GM18520 (cell line): ENCODE data around the gene SBK2.

ENCODE experiments used
- ATAC-seq: cut with Tn5 transposase; IDR thresholded peaks from one replicate; pipeline ENCODE4 v1.9.1; 2021; ENCODE audit not compliant: unreplicated experiment

SBK2 gene

GRCh38 chr19:55554741-55555152 lies 17.8 kb upstream of the SBK2 start:
- no peak for ATAC-seq

- no peak for ATAC-seq
Measured at GRCh38 chr19:55554302-55554701, 17.4 kb upstream of the SBK2 start.

DNA sequence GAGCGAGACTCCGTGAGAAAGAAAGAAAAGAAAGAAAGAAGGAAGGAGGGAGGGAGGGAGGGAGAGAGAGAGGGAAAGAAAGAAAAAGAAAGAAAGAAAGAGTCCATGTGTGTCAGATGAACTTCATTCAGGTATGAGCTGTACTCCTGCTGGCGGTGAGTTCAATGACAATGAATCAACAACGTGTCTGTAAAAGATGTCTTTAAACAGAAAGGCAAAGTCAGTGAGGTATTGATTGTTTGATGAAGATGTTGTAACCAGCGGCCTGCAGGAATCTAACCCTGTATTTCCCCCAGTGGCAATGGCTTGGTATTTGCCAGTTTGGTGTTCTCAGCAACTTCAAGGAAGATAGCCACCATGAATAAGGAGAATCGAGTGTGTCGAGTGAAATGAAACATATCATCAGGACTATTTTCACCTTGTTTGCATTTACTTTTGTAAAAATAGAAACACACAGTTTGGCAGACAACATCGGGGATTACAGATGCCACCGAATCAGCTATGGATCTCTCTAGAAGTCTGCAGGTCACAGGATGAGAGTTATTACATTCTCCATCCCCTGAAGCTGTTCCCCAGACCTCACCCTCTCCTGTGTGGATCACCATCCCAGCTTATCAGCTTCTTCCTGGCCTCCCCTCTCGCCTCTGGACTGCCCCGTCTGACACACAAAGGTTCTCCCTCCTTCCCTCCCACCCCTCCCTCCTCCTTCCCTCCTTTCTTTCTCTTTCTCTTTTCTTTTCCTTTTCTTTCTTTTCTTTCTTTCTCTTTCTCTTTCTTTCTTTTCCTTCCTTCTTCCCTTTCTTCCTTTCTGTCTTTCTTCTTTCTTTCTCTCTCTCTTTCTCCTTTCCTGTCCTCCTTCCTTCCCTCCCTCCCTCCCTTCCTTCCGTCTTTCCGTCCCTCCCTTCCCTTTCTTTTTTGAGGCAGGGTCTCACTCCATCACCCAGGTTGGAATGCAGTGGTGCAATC lies 16.6 kb upstream of the SBK2 start:
- no peak for ATAC-seq

GRCh38 chr19:55552620-55553019 lies 15.7 kb upstream of the SBK2 start:
- ATAC-seq: no peak

DNA sequence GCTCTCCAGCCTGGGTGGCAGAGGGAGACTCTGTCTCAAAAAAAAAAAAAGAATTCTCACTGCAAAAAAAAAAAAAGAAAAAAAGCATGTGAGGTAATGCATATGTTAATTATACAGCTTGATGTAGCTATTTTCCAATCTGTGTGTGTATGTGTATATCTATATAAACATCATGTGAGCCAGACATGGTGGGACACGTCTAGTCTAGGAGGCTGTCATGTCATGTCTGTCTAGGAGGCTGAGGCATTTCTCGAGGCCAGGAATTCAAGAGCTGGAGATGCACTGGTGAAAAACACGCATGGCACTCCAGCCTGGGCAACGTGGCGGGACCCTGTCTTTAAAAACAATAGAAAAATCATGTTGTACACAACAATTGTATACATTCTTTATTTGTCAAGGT lies 15.3 kb upstream of the SBK2 start:
- ATAC-seq: no peak

DNA sequence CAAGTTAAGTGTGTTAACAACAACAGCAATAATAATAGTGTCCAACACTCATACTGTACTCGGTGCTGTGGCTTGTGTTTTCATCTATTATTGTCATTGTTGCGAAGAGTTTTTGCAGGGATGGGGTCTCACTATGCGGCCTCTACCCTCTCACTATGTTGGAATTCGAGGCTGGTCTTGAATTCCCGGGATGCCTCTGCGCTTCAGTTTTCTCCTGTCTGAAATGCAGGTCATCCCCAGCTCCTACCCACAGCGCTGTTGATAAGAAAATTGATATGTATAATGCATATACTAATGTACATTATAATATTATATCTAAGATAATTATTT lies 13.4 kb upstream of the SBK2 start:
- no peak for ATAC-seq

DNA sequence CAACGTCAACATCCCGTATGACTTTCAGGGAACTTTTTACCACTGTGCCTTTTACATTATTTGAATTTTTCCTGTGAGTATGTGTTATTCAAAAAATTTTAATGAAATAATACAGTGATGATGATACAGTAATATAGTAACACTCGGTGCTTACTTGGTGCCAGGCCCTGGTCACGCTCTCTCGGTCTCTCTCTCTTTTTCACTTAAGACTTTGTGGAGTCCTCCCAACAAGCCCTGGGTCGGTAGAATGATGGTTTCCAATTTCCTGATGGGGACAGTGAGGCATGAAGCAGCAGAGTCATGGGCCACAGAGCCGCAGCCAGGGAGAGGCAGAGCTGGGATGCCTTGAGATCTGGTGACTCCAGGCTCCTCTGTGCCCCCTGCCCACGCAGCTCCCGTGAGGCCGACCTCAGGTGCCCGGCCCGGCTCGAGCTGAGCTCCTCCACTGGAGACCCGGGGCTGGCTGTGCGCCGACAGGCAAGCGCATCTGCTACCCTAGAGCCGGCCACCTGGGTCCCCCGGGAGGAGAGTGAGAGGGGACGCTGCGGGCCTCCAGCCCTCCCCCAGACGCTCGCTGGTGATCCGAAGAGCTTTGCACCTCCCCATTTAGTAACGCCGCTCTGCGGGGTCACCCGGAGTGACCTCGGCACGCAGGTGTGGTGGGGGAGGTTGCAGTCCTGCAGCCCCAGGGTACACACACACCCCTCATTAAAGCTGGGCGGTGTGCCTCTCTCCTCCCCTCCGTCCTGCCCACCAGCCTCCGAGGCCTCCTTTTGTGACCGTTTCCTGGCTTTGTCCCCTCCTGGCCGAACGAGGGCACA lies 12.8 kb upstream of the SBK2 start:
- ATAC-seq: no peak

- no peak for ATAC-seq
Measured at GRCh38 chr19:55546822-55547614, 10.1 kb upstream of the SBK2 start.

DNA sequence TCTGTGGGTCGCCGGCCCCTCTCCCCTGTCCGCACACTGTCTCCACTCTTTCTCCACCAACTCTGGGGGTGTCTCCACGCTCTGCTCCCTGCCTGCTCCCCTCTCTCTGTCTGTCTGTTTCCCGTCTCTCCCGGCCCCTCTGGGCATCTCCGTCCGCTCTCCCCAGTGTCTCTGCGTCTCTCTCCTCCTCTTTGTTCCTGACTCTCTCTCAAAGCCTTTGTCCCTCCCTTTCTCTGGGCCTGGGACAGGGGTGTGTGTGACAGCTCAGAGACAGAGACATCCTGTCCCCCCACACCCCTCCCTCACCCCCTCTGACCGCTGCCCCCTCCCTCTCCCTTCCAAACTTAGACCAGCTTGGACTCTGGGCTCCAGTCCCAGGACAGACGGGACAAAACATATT lies 9.1 kb upstream of the SBK2 start:
- ATAC-seq: no peak

DNA sequence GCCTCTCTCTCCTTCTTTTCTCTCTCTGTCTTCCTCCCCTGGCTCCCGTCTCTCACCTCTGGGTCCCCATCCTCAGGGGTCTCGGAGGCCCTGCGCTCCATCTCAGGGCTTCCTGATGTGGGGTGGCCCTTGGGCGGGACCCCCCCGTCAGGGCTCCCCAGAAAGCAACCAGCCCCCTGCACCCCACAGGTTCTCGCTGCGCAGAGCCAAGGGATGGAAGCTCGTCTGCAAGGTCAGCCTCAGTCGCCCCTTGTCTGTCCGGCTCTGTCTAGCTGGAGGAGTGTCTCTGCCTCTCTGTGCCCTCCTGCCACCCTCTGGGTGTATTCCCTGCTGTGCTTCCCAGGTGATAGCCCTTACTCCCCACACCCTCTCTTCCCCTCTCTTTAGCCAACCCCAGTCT lies 8.5 kb upstream of the SBK2 start, which contains the start of gene SBK3:
Gene SBK3, minus strand, starts transcription at position 101 of the 400 bp plus-strand sequence. Its CDS starts 0 bp downstream, at position 101.
- no peak for ATAC-seq

- ATAC-seq: no peak
Measured at GRCh38 chr19:55544776-55545439, 8.0 kb upstream of the SBK2 start.

DNA sequence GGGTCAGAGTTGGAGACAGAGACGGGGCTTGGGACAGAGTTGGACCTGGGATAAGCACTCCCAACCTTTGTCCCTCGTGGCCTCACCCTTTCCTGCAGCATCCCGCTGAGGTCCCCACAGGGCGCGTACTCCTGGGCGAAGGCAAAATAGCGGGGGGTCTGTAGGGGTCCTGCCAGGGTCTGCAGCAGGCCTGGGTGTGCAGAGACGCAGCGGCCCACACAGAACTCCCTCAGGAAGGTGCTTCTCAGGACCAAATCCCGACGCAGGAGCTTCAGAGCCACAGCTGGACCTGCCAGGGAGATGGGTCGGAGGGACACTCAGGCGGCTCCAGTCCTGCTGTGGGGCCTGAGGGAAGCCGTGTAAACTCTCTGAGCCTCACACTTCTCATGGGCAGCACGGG lies 7.1 kb upstream of the SBK2 start:
- ATAC-seq: no peak

DNA sequence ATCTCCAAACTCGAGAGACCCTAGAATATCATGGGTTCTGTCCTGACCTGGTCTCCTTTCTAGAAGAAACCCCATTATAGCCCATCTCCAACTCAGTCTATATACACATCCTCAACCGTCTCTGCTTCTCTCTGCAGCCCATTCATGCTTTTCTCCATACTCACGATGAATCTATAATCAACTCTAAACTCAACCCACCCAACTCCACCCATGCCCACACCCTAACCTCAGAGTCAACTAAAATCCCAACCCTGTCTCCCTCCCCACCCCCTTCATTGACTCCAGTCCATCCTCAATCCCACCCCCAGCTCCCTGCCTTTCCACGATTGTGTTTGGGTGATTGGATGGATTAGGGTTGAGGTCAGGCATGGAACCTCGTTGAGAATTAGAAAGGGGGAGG lies 6.6 kb upstream of the SBK2 start:
- no peak for ATAC-seq

DNA sequence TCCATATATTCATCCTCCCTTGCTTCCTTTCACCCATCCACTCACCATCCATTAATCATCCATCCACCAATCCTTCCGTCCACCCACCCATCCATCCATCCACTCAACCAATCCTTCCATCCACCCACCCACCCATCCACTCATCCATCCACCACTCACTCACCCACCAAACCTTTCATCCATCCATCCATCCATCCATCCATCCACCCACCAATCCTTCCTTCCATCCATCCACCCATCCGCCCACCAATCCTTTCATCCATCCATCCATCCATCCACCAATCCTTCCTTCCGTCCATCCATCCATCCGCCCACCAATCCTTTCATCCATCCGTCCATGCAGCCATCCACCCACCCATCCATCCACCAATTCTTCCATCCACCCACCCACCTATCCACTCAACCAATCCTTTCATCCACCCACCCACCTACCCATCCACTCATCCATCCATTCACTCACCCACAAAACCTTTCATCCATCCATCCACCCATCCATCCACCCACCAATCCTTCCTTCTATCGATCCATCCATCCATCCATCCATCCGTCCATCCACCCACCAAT lies 5.4 kb upstream of the SBK2 start:
- no peak for ATAC-seq

GRCh38 chr19:55541091-55541490 lies 4.2 kb upstream of the SBK2 start:
- no peak for ATAC-seq

DNA sequence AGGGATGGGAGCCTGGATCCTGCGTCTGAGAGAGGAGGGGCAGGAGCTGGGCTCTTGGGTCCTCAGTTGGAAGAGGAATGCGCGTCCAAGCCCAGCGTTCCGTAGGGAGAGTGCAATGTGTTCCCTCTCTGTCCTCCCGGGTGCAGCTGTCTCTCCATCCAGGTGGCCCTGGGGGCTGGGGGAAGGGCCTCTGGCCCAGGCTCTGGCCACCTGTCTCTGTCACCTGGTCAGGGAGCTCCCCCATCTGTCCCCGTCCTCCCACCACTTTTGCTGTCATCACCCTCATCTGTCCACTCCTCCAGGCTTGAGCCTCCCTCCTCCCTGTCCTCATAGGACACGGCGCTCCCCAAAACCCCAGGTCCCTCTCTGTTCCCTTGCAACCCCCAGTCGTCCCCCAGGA lies 3.7 kb upstream of the SBK2 start:
- no peak for ATAC-seq

- no peak for ATAC-seq
Measured at GRCh38 chr19:55539090-55539984, 2.4 kb upstream of the SBK2 start.

DNA sequence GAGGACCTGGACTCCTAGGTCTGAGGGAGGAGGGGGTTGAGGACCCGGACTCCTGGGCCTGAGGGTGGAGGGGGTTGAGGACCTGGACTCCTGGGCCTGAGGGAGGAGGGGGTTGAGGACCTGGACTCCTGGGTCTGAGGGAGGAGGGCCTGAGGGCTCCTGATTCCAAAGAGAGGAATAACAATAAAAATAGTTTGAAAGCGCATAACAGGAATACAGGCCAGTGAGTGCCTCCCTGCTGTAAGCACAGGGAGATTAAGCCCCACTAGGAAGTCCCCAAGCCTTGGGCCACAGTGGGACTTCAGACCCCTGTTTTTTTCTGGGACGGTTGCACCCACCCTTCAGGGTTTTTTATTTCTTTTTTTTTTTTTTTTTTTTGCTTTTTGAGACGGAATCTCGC lies 1.2 kb upstream of the SBK2 start:
- ATAC-seq: no peak

DNA sequence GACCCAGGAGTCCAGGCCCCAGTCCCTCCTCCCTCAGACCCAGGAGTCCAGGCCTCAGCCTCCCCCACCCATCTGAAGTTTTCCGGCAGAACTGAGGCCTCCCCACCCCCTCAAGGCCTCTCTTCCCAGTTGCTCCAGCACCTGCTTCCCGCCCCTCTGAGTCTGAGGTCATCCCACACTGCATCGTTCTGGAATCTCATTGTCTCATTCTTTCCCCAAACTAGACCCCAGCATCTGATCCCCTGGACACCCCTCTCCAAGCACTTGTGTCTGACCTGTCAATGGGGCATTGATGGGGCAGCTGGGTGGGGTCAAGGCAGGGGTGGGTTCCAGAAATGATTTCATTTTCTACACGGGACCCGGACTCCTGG lies 793 bp upstream of the SBK2 start:
- no peak for ATAC-seq
